ENCODE measurements around the gene FNDC7.
"Not testable (repeated sequence)": the region's sequence is repeated elsewhere in the genome, so short reads cannot be mapped to it uniquely, and the experiment has no call there.

Gene FNDC7

GRCh38 chr1:108747171-108747850 is 34.6 kb downstream of the FNDC7 start:
- peak; percentile 57 for DNase-seq

GRCh38 chr1:108747898-108748297 is 35.2 kb downstream of the FNDC7 start:
- DNase-seq = no peak

GRCh38 chr1:108749081-108749480 is 36.4 kb downstream of the FNDC7 start:
- no peak for DNase-seq

GRCh38 chr1:108750476-108751181 is 37.9 kb downstream of the FNDC7 start:
- no peak for DNase-seq

GRCh38 chr1:108753363-108753762 is 40.7 kb downstream of the FNDC7 start:
- no peak for DNase-seq

GRCh38 chr1:108758796-108759195 is 46.1 kb downstream of the FNDC7 start:
- DNase-seq = no peak

GRCh38 chr1:108767115-108767514 is 54.4 kb downstream of the FNDC7 start:
- DNase-seq = no peak

GRCh38 chr1:108767708-108768107 is 55.0 kb downstream of the FNDC7 start:
- no peak for DNase-seq

GRCh38 chr1:108777839-108778238 is 65.1 kb downstream of the FNDC7 start:
- no peak for DNase-seq

GRCh38 chr1:108779455-108779854 is 66.7 kb downstream of the FNDC7 start:
- DNase-seq = no peak

GRCh38 chr1:108780937-108781574 is 68.3 kb downstream of the FNDC7 start:
- no peak for DNase-seq

- DNase-seq = not testable (repeated sequence)
Measured at GRCh38 chr1:108781575-108781944, 68.9 kb downstream of the FNDC7 start.

GRCh38 chr1:108785264-108785663 is 72.6 kb downstream of the FNDC7 start:
- no peak for DNase-seq

- no peak for DNase-seq
Measured at GRCh38 chr1:108785880-108786279, 73.2 kb downstream of the FNDC7 start.

GRCh38 chr1:108791790-108792189 is 79.1 kb downstream of the FNDC7 start:
- DNase-seq = no peak

All from RPMI8226 (cell line).